ENCODE measurements around the gene FGR.

DNA sequence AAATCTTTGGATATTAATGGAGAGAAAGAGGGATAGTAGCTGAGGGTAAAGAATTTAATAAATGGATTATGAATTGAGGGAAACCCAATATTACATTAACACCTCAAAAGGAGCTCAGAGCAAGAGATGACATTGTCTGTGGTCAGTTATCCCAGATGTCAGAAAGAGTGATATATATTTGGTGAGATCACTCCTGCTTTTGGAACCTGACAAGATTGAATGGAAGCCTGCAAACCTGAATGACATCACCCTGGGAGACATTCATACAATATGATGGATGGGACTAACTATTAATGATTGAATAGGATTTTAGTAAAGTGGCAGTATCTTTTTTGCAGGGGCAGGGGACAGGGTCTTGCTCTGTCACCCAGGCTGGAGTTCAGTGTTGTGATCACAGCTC is 43.8 kb upstream of the FGR start:
- no peak for TF ChIP-seq CTCF (IDR thresholded peaks at IDR 0.05; ENCODE audit: low read depth, low read length, poor library complexity, severe bottlenecking)
- TF ChIP-seq EZH2phosphoT487 (IDR thresholded peaks at IDR 0.05; ENCODE audit: borderline replicate concordance, low read length): no peak

Data from DOHH2 (cell line).